Panc1 (cell line): Measurements from ENCODE around the gene TMEFF2. TPM values are rescaled to one million over a fixed set of nuclear protein-coding genes. Genes with fewer than 3 reads are reported as not detected.

Experiments used
- ATAC-seq: fragments of 200-7000 bp; cut with Tn5 transposase; 2 replicates; pipeline ENCODE4 v1.9.1; 2020; ENCODE audit warnings: mild to moderate bottlenecking, moderate library complexity
- BruUV-seq: library from RNA; stranded (reverse); fragments of 400-500 nt; replicated peaks from 2 replicates; lab custom pipeline; 2021; lab: Mats Ljungman, UMichigan
- CTCF ChIA-PET: fragments of 300-600 bp; sonication (Branson Sonifier 250); formaldehyde crosslinking; loops from one replicate; lab custom pipeline; 2022; ENCODE audit warnings: antibody characterized with exemption; lab: Charles Lee
- POLR2A ChIA-PET: fragments of 300-600 bp; sonication (Branson Sonifier 250); formaldehyde crosslinking; loops from one replicate; lab custom pipeline; 2022; ENCODE audit warnings: antibody characterized with exemption; lab: Charles Lee
- DNase-seq: peaks from one replicate; pipeline ENCODE4 v3.0.0-alpha.2; 2010; ENCODE audit warnings: low read depth, low spot score
- H3K27ac ChIP-seq: 2 replicates; pipeline ENCODE4 v1.5.1; 2011; ENCODE audit warnings: mild to moderate bottlenecking, low read length, inconsistent platforms
- H3K27me3 ChIP-seq: fragments of 200-500 bp; sonication (Bioruptor generic); 2 replicates; pipeline ENCODE4 v1.6.0; 2014; ENCODE audit warnings: low read length, inconsistent platforms; ENCODE audit not compliant: control insufficient read depth, insufficient read depth
- H3K36me3 ChIP-seq: fragments of 200-500 bp; sonication (Bioruptor generic); 2 replicates; pipeline ENCODE4 v1.5.1; 2014; ENCODE audit warnings: inconsistent platforms, mild to moderate bottlenecking, low read length, moderate library complexity; ENCODE audit not compliant: control insufficient read depth, insufficient read depth
- H3K4me1 ChIP-seq: 2 replicates; pipeline ENCODE4 v1.5.1; 2011; ENCODE audit warnings: inconsistent platforms, mild to moderate bottlenecking, low read length, moderate library complexity; ENCODE audit not compliant: control insufficient read depth, insufficient read depth
- H3K4me3 ChIP-seq, 2 experiments: 2 replicates each; pipeline ENCODE4 v1.5.1; 2011 to 2012; ENCODE audit warnings: low read depth in 2 of 2, low read length in 2 of 2, mild to moderate bottlenecking in 2 of 2, inconsistent platforms in 1 of 2, moderate library complexity in 1 of 2
- H3K9me3 ChIP-seq: fragments of 200-500 bp; sonication (Bioruptor generic); 2 replicates; pipeline ENCODE4 v1.5.1; 2014; ENCODE audit warnings: low read depth, mild to moderate bottlenecking, inconsistent platforms, low read length, moderate library complexity; ENCODE audit not compliant: control insufficient read depth, insufficient read depth
- POLR2AphosphoS5 ChIP-seq: IDR thresholded peaks from 2 replicates; pipeline ENCODE4 v1.6.1; 2012; ENCODE audit warnings: mild to moderate bottlenecking, low read depth, low read length, moderate library complexity
- SIN3A ChIP-seq: IDR thresholded peaks from 2 replicates; pipeline ENCODE4 v1.6.1; 2012; ENCODE audit warnings: low read depth, mild to moderate bottlenecking, low read length, moderate library complexity, borderline replicate concordance; ENCODE audit not compliant: insufficient read depth
- TCF7L2 ChIP-seq: IDR thresholded peaks from 2 replicates; pipeline ENCODE4 v1.6.1; 2011; ENCODE audit warnings: mild to moderate bottlenecking, low read depth, low read length, inconsistent platforms
- in situ Hi-C: cut with HindIII; loops from 2 replicates; pipeline ENCODE4 v1.10.0; 2016; ENCODE audit warnings: low sequenced_read_pairs, low pct_unique_long_range_greater_than_20kb
- intact Hi-C: fragments of 100-400 bp; cut with micrococcal nuclease; formaldehyde crosslinking; loops from one replicate; pipeline ENCODE4 v1.10.0; 2022; ENCODE audit not compliant: unreplicated experiment
- total RNA-seq: library from RNA; stranded (reverse); gene quantifications from one replicate; pipeline ENCODE4 v1.2.1, GENCODE V29; 2021; ENCODE audit not compliant: unreplicated experiment
- TF ChIP-seq, protein P1 (sequence below): fragments of 450-650 bp; IDR thresholded peaks from 2 replicates; pipeline ENCODE4 v1.5.1; 2017; ENCODE audit warnings: mild to moderate bottlenecking
- TF ChIP-seq, protein P2 (sequence below), 2 experiments: IDR thresholded peaks; 2 replicates each; pipeline ENCODE4 v1.6.1; 2011 to 2012; ENCODE audit warnings: low read depth in 2 of 2, control low read depth in 1 of 2, low read length in 1 of 2, mild to moderate bottlenecking in 1 of 2, moderate library complexity in 1 of 2; ENCODE audit not compliant: insufficient read depth in 1 of 2

The TMEFF2 gene
- total RNA-seq, 1 experiment from 2014 or later: 1.5 TPM

DNA sequence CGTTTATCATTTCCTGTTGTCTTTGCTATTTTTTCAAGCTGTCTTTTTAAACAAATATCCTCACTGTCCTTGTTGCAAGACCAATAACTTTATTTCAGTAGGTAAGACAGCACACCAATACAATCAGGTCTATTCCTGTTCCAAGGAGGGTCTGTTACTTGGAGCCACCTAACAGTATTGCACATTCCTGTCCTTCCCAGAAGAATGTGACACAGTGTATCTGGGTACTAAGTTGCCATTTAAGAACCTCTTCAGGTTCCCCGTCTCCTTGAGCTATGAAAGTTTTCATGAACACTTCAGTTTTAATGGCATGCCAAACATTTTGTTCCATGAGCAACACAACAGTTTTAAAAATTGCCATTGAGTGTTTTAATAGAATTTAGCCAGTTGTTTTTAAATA lies 209.0 kb downstream of the TMEFF2 start:
- in situ Hi-C loops: no loop called here
- ATAC-seq: no peak
- CTCF ChIA-PET: no interaction called here

DNA sequence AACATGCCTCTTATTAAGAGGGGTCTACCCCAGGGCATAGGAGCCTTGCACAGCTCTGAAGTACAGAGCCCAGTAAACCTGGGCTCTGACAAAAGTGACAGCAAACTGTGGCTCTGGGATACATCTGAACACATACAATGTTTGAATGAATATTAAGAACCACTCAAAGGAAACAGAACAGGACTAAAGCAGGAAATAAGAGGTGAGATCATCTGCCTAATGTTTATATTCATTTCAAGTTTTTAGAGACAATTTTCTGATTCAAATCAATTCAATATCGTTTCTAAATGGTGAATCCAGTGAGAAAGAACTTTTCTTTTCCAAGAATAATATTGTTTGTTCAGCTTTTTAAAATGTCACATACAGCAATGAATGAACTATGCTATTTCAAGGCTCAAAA lies 211.1 kb downstream of the TMEFF2 start:
- no peak for ATAC-seq
- Histone ChIP-seq H3K27me3 (no peaks in the 10 kb centered on the region), H3K27ac (no peak overlapping the region), H3K9me3 (no peaks in the 10 kb centered on the region), H3K4me1 (no peaks in the 10 kb centered on the region), H3K4me3 (no peak overlapping the region), H3K36me3 (no peaks in the 10 kb centered on the region)
- in situ Hi-C loops (no loop called here), intact Hi-C loops (no loop called here)
- no peak for DNase-seq
- BruUV-seq: no TSS peak
- TF ChIP-seq TCF7L2 (no peak), POLR2AphosphoS5 (no peak), SIN3A (no peak)
- TF ChIP-seq, protein P1, sequence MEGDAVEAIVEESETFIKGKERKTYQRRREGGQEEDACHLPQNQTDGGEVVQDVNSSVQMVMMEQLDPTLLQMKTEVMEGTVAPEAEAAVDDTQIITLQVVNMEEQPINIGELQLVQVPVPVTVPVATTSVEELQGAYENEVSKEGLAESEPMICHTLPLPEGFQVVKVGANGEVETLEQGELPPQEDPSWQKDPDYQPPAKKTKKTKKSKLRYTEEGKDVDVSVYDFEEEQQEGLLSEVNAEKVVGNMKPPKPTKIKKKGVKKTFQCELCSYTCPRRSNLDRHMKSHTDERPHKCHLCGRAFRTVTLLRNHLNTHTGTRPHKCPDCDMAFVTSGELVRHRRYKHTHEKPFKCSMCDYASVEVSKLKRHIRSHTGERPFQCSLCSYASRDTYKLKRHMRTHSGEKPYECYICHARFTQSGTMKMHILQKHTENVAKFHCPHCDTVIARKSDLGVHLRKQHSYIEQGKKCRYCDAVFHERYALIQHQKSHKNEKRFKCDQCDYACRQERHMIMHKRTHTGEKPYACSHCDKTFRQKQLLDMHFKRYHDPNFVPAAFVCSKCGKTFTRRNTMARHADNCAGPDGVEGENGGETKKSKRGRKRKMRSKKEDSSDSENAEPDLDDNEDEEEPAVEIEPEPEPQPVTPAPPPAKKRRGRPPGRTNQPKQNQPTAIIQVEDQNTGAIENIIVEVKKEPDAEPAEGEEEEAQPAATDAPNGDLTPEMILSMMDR: no peak
- TF ChIP-seq, protein P2, sequence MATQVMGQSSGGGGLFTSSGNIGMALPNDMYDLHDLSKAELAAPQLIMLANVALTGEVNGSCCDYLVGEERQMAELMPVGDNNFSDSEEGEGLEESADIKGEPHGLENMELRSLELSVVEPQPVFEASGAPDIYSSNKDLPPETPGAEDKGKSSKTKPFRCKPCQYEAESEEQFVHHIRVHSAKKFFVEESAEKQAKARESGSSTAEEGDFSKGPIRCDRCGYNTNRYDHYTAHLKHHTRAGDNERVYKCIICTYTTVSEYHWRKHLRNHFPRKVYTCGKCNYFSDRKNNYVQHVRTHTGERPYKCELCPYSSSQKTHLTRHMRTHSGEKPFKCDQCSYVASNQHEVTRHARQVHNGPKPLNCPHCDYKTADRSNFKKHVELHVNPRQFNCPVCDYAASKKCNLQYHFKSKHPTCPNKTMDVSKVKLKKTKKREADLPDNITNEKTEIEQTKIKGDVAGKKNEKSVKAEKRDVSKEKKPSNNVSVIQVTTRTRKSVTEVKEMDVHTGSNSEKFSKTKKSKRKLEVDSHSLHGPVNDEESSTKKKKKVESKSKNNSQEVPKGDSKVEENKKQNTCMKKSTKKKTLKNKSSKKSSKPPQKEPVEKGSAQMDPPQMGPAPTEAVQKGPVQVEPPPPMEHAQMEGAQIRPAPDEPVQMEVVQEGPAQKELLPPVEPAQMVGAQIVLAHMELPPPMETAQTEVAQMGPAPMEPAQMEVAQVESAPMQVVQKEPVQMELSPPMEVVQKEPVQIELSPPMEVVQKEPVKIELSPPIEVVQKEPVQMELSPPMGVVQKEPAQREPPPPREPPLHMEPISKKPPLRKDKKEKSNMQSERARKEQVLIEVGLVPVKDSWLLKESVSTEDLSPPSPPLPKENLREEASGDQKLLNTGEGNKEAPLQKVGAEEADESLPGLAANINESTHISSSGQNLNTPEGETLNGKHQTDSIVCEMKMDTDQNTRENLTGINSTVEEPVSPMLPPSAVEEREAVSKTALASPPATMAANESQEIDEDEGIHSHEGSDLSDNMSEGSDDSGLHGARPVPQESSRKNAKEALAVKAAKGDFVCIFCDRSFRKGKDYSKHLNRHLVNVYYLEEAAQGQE (IDR thresholded peaks at IDR 0.05; ENCODE audit: insufficient read depth in 1 of 2, low read depth in 2 of 2, low read length in 1 of 2): no peak
- POLR2A ChIA-PET: no interaction called here
- CTCF ChIA-PET: no interaction called here

More for the DNA sequence above, 209.0 kb downstream of the TMEFF2 start:
- H3K27me3 ChIP-seq: no peaks in the 10 kb centered on the region
- intact Hi-C loops: no loop called here
- no peaks in the 10 kb centered on the region for H3K4me1 ChIP-seq
- no peaks in the 10 kb centered on the region for H3K9me3 ChIP-seq
- H3K4me3 ChIP-seq: no peak overlapping the region
- no peak for DNase-seq
- no peaks in the 10 kb centered on the region for H3K36me3 ChIP-seq
- TF ChIP-seq SIN3A (no peak), POLR2AphosphoS5 (no peak), TCF7L2 (no peak)
- TF ChIP-seq, protein P1: no peak
- TF ChIP-seq, protein P2 (IDR thresholded peaks at IDR 0.05; ENCODE audit: insufficient read depth in 1 of 2, low read depth in 2 of 2, low read length in 1 of 2): no peak
- H3K27ac ChIP-seq: no peak overlapping the region
- POLR2A ChIA-PET: no interaction called here
- no TSS peak for BruUV-seq
